Amniotic epithelial cell (primary cell): Measurements from ENCODE around the gene NIPBL.
"Not testable (repeated sequence)": the region's sequence is repeated elsewhere in the genome, so short reads cannot be mapped to it uniquely, and the experiment has no call there.

ENCODE experiments used
- DNase-seq: peaks from one replicate; pipeline ENCODE4 v3.0.0-alpha.2; 2010; ENCODE audit warnings: low read depth

Gene NIPBL

DNA sequence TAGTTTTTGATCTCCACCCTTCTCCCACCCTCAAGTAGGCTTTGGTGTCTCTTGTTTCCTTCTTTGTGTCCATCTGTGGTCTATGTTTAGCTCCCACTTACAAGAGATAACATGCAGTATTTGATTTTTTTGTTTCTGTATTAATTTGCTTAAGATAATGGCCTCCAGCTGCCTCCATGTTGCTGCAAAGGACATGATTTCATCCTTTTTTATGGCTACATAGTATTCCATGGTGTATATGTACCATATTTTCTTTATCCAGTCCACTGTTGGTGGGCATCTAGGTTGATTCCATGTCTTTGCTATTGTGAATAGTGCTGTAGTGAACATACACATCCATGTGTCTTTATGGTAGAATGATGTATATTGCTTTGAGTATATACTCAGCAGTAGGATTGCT lies 24.5 kb downstream of the NIPBL start:
- not testable (repeated sequence) for DNase-seq

DNA sequence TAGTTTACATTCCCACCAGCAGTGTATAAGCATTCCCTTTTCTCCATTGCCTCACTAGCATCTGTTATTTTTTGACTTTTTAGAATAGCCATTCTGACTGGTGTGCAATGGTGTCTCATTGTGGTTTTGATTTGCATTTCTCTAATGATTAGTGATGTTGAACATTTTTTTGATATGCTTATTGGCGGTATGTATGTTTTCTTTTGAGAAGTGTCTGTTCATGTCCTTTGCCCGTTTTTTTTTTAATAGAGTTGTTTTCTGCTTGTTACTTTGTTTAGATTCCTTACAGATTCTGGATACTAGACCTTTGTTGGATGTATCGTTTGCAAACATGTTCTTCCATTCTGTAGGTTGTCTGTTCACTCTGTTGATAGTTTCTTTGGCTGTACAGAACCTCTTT lies 25.3 kb downstream of the NIPBL start:
- no peak for DNase-seq

DNA sequence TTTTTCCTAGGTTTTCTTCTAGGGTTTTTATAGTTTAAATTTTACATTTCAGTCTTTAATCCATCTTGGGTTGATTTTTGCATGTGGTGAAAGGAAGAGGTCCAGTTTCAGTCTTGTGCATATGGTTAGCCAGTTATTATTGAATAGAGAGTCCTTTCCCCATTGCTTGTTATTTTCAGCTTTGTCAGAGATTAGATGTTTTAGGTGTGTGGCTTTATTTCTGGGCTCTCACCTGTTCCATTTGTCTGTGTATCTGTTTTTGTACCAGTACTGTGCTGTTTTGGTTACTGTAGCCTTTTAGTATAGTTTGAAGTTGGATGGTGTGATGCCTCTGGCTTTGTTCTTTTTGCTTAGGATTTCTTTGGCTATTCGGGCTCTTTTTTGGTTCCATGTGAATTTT lies 25.8 kb downstream of the NIPBL start:
- DNase-seq: no peak

DNA sequence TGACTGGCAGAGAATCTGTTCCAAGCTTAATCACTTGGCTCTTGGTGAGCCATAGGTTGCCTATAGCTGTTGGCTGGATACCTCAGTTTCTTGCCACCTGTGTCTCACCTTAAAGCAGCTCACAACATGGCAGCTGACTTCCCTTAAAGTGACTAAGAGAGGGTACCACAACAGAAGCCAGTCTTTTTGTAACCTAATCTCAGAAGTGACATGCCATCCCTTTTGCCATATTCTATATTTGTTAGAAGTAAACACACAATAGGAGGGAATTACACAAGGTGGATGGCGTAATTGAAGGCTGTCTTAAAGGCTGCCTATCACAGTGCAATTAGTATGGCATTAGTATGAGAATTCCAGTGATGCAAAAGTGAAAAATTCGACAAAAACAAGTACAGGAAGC lies 28.1 kb downstream of the NIPBL start:
- DNase-seq: peak; percentile 60

DNA sequence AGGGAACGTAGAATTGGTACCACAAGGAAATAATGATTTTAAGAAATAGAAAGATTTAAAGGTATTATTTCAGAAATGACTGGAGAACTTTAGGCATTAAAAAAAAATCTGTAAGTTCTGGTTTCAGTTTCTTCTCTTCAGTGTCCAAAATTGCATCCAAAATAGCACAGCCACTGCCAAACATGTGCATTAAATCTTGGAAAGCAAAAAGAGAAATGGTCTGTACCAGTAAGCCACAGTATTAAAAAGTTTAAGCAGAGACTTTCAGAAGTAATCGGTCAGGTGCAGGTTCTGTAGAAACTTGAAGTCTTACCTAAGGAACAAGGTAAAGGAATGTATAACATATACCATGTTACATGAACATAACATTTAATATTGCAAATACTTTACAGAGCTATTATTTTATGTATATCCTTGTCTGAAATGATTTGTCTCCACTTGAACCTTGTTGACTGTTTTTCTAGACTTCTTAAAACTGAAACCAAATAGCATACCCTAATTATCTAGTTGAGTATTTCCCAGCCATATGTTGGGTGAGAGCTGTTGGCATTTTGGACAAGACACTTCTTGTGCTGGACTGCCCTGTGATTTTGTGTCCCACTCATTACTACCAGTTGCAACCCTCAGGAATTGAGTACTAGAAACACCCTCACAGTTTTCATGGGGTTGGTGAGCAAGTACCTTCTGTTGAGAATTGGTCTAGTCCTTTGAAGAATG lies 32.1 kb downstream of the NIPBL start:
- DNase-seq: no peak

DNA sequence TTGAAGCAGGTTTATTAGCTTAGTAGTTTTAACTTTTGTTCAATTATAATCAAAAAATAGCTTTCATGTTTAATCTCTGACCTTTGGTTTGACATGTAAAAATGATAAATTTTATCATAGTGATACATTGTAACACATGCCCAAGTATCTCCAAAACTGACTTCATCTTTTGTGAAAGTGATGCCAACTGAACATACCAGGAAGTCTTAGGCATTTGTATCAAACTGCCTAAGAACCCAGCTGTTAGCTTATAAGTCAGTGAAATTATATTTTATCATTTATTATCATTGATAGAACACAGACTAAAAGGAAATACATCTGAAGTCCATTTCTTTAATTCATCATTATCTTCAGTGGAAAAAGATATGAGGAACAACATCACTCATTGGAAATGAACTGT lies 39.1 kb downstream of the NIPBL start:
- peak; percentile 7 for DNase-seq

DNA sequence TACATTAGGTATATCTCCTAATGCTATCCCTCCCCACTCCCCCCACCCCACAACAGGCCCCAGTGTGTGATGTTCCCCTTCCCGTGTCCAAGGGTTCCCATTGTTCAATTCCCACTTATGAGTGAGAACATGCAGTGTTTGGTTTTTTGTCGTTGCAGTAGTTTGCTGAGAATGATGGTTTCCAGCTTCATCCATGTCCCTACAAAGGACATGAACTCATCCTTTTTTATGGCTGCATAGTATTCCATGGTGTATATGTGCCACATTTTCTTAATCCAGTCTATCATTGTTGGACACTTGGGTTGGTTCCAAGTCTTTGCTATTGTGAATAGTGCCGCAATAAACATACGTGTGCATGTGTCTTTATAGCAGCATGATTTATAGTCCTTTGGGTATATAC lies 40.0 kb downstream of the NIPBL start:
- not testable (repeated sequence) for DNase-seq

DNA sequence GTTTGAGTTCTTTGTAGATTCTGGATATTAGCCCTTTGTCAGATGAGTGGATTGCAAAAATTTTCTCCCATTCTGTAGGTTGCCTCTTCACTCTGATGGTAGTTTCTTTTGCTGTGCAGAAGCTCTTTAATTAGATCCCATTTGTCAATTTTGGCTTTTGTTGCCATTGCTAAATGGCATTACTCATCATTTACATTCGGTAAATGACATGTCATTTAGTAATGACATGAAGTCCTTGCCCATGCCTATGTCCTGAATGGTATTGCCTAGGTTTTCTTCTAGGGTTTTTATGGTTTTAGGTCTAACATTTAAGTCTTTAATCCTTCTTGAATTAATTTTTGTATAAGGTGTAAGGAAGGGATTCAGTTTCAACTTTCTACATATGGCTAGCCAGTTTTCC lies 40.8 kb downstream of the NIPBL start:
- DNase-seq: not testable (repeated sequence)

DNA sequence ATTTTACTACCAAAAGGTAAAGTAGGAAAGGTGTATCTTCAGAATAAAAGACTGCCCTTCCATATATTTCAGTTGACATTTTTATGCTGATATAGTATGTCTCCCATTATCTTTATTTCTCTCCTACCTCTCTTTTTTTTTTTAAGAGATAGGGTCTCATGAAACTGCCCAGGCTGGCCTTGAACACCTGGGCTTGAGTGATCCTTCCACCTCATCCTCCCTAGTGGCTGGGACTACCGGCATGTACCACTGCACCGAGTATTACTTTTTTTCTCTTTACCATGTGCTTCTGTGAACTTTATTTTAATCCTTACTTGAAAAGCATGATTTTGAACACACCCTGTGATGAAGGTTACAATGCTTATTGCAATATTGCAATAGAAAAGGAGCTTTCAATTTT lies 42.7 kb downstream of the NIPBL start:
- DNase-seq: no peak

DNA sequence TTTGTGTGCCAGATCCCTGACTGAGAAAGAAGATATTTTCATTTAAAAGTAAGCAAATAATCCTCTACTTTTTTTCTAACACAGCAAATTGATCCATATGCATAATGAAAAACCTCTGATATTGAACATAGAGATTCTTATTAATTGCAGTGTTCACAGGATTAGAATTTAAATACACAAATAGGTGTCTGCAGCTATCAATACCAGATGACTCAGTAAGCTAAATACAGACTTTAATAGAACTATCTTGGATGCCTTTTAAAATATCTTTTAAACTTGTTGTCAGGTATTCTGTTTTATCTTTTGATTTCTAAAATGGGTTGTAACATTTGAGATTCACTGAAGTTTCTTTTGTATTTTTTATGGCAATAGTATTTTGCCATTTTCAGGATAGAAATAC lies 43.1 kb downstream of the NIPBL start:
- DNase-seq: no peak

DNA sequence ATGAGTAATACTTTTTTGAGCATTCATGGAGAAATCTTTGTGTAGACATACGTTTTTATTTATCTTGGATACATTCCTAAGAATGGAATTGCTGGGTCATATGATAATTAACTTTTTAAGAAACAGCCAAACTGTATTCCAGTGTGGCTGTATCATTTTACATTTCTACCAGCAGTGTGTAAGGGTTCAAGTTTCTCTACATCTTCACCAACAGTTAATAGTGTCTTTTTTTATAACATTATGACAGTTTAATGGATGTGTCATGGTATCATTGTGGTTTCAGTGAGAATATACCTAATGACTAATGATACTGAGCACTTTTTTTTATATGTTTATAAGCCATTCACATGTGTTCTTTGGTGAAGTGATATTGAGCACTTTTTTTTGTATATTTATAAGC lies 52.4 kb downstream of the NIPBL start:
- peak; percentile 42 for DNase-seq

DNA sequence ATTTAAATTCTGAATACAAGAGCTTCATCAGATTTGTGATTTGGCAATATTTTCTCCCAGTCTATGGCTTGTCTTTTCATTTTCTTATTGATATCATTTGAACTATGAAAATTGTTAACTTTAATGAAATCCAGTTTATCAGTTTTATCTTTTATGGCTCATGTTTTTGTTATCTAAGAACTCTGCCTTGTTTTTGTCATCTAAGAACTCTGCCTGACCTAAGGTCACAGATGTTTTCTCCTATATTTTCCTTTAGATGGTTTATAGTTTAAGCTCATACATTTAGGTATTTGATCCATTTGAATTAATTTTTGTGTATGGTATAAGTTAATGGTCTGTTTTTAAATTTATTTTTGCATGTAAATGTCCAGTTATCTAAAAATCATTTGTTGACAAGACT lies 52.9 kb downstream of the NIPBL start:
- DNase-seq: no peak

DNA sequence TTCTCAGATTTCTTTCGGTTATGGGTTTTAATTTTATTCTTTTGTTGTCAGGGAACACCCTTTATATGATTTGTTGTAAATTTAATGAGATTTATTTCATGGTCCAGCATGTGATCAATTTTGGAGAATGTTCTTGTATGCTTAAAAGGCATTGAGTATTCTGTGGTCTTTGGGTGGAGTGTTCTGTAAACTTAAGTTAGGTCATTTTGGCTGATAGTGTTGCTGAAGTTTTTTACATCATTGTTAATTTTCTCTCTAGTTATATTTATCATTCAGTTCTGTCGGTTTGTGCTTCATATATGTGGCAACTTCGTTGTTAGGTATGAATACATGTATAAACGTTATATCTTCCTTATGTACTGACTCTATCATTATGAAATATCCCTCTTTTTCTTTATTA lies 55.5 kb downstream of the NIPBL start:
- no peak for DNase-seq

DNA sequence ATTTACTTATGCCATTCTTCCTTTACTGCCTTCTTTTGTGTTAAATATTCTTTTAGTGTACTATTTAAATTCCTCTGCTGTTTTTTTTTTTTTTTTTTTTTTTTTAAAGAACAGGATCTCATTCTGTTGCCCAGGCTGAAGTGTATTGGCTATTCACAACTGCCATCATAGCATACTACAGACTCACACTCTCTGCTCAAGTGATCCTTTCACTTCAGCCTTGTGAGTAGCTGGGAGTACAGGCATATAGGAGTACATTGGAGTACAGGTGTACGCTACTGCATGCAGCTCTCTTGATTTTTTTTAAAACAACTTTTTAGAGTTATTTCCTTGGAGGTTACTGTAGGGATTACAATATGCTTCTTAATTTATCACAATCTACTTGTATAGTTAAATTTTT lies 56.1 kb downstream of the NIPBL start:
- DNase-seq: no peak

DNA sequence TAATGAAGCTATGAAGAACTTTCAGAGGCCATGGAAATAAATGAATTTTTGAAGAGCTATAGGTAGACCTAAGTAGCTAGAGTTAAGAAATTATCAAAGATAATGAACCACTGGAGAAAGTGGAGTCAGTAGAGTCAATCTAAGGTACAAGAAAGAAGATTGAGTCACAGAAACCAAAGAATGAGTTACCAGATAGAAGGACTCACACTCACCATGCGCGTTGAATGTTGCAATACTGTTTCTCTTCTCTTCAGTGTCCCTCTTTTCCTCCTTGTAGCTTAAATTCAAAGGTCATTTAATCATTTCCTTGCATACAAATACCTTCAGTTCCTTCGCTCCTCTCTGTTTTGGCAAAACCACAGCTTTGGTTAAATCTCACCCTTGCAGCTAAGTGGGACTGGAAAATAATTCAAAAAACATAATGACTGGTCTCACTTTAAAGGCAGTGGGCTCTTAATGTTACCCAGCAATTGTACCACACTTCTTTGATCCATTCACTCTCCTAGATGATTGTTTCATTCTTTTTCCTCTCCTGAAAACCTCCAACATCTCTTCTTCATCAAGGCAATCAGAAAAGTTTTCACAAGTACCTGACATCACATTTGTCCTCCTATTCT lies 58.3 kb downstream of the NIPBL start:
- peak; percentile 75 for DNase-seq

DNA sequence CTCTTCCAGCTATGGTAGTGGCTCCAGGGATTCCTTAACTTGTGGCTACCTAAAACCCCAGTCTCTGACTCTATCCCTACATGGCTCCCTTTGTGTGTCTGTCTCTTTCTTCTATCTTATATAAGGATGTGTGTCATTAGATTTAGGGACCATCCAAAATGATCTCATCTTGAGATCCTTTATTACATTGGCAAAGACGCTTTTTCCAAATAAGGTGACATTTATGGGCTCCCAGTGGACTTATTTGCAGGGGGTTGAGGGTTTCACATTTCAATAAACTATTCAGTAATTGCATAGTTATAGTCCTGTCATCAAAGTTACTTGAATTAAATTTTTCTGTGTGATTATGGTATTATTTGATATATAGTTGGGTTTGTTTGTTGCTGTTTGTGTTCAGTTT lies 59.2 kb downstream of the NIPBL start:
- DNase-seq: no peak

DNA sequence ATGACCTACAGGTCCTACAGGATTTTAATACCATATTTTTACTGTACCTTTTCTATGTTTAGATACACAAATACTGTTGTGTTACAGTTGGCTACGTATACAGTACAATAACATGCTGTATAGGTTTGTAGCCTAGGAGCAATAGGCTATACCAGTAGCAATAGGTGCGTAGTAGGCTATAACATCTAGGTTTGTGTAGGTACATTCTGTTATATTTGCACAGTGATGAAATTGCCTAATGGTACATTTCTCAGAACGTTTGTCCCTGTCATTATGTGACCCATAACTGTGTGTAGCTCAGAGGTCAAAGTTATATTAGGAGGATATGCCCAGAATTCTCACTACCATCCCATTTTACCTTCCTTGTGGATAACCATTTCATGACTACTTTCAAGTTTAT lies 59.7 kb downstream of the NIPBL start:
- no peak for DNase-seq

DNA sequence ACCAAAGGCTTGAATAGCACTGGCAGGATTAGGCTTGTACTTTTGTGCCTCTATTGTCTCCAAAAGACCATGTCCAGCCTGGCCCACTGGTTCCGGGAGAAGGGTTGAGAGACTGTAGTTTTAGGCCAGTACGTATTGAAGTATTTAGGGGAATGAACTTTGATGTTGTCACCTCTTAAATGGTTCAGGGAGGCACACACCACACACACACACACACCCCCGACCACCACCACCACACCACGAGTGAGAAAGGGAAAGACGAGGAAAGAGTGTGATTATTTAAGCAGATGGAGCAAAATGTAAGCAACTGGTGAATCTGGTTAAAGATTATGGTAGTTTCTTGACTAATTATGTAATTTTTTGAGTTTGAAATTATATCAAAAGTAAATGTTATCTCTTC lies 61.6 kb downstream of the NIPBL start:
- DNase-seq: no peak

DNA sequence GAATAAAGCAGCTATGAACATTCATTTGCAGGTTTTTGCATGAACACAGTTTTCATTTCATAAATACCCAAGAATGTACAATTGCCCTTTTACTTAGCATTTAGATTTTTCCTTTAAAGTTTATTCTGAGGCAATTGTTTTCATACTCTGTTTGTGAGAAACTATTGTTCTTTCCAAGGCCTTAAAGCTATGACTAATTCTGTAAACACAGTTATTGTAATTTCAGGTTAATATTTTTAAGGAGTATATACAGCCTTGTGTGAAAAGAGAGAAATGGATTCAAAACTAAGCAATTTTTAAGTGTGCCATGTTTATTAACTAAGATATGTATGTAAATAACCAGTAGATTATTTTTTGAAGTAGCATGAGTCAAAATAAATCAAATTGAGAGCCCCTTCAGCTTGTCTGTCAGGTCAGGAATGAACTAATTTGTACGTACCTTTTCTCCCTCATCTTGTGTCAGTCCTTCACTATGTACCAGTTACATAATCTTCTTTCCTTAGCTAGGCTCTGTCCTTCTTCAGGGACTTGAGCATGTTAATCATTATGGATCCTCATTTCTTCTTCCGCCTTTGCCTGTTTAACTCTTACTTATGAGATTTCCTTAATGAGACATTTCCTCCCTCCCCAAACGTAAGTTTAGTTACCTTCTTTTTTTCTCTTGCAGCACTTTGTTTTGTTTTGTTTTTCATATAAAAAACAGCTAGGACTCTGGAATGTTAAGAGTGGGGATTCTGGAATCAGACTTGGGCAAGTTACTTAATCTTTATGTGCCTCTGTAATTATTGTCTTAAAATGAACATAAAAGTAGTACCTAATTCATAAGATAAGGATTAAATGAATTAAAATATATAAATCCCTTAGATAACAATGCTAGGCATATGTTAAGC lies 63.6 kb downstream of the NIPBL start:
- no peak for DNase-seq

DNA sequence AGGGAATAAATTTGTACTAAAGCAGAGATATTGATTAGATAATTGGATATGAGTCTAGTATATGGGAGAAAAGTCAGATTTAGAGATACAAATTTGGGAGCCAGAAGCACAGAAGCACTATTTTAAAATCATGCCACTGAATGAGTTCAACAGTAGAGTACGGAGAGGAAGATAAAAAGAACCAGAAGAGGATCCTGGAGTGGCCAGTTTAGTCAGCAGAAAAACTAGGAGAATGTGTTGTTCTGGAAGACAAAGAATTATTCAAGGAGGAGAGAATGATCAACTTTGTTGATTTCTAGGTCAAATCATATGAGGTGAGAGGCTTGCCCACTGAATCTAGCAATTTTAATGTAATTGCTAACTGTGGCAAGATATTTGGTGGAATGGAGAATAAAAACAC lies 67.0 kb downstream of the NIPBL start:
- no peak for DNase-seq

DNA sequence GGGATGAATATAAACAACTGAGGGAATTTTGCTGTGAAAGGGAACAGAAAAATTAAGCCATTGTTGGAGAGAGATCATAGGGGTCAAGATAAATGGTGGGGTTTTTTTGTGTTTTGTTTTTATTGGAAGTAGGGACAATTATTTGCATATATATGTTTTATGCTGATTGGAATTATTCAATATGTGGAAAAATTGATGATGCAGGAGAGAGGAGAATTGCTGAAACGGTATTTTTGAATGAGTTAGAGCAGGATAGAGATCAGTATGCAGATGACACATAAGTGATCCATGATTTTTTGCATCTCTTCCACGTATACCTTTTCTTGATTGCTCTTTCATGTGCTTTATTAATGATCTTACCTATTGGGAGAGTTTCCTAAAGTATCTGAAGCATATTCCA lies 67.5 kb downstream of the NIPBL start:
- DNase-seq: no peak

DNA sequence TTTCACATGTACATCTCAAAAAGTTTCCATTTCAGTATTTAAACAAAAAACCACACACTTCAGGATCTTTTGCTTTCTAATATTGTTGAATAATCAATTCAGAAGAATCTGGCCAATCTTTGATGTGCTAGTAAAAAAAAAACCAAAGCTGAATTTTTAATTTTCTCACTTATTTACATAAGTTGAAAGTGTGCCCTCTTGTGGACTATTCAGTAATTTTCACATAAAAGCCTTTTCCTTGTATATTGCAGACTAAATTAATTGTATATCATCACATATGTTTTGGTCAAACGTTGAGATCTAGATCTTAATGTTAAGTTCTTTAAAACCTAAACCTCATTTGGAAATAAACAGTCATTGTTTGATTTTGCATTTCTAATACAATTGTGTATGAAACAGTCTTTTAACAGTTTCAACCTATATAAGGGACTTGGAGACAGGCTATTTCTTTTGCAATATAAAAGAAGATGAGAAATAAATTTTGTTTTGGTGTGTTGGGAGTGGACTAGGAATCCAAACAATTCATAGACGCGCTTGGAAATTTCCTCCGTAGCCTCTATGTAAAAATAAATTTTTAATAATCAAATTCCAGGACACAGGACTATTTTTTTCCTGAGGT lies 68.1 kb downstream of the NIPBL start:
- peak; percentile 70 for DNase-seq

DNA sequence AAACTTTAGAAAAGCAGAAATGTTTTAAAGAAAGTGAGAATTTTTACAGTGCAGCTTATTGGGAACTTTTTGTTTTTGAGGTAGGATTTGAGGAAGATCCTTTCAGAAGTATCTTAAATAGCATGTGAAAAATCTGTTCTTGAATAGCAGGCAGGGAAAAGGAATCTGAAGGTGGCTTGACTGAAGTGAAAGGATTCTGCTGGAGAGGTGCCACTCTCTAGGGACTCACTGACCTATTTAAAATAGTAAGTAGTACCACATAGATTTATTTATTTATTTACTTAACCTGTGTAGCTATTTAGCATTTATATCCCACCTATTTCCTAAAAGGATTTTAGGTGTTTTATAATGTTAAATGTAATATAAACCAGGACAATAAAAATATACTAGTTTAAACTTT lies 69.1 kb downstream of the NIPBL start:
- no peak for DNase-seq
